A549 treated with AZD9567 at 1 μM for 4 hours (cell line): ENCODE results near the gene USP17L29. TPM values are rescaled to one million over a fixed set of nuclear protein-coding genes. Genes with fewer than 3 reads are reported as not detected.

Experiments
- total RNA-seq: library from RNA; stranded (reverse); fragments of 200-300 nt; extraction: Qiagen RNA extraction; gene quantifications from 5 replicates; pipeline ENCODE4 v1.2.3, GENCODE V29; 2022; ENCODE audit not compliant: insufficient read depth

USP17L29 gene, protein sequence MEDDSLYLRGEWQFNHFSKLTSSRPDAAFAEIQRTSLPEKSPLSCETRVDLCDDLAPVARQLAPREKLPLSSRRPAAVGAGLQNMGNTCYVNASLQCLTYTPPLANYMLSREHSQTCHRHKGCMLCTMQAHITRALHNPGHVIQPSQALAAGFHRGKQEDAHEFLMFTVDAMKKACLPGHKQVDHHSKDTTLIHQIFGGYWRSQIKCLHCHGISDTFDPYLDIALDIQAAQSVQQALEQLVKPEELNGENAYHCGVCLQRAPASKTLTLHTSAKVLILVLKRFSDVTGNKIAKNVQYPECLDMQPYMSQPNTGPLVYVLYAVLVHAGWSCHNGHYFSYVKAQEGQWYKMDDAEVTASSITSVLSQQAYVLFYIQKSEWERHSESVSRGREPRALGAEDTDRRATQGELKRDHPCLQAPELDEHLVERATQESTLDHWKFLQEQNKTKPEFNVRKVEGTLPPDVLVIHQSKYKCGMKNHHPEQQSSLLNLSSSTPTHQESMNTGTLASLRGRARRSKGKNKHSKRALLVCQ
- total RNA-seq: not detected in 5 replicates

DNA sequence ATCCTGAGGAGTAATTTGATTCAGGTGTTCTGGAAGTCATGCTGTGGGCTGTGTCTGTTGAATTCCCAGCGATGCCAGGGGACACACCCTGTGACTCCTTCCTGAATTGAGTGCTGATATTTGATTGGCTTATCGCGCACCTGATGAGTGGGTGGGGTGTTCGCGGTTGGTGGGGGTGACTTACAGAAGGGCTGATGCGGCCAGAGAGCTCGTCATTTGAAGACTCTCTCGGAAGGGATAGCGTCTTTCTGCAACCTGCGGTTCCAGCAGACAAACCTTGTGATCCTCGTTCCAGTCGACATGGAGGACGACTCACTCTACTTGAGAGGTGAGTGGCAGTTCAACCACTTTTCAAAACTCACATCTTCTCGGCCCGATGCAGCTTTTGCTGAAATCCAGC, at the start of gene USP17L29:
Gene USP17L29 (plus strand): TSS at position 301 of the 400 bp plus-strand sequence. CDS start 0 bp downstream, at position 301.

GRCh38 chr4:9324865-9325264, 28.6 kb upstream of the USP17L29 start, which contains the start of gene USP17L24:
TSS of gene USP17L24 (plus strand) at chr4:9325165. CDS start at chr4:9325165, 0 bp downstream.

GRCh38 chr4:9329611-9330010, 23.8 kb upstream of the USP17L29 start, which contains the start of gene USP17L25:
TSS of gene USP17L25 (plus strand) at chr4:9329911. CDS start at chr4:9329911, 0 bp downstream.

DNA sequence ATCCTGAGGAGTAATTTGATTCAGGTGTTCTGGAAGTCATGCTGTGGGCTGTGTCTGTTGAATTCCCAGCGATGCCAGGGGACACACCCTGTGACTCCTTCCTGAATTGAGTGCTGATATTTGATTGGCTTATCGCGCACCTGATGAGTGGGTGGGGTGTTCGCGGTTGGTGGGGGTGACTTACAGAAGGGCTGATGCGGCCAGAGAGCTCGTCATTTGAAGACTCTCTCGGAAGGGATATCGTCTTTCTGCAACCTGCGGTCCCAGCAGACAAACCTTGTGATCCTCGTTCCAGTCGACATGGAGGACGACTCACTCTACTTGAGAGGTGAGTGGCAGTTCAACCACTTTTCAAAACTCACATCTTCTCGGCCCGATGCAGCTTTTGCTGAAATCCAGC, 19.1 kb upstream of the USP17L29 start, which contains the start of gene USP17L26:
Gene USP17L26 (plus strand): TSS at position 301 of the 400 bp plus-strand sequence. CDS start 0 bp downstream, at position 301.

GRCh38 chr4:9339103-9339502, 14.3 kb upstream of the USP17L29 start, which contains the start of gene USP17L5:
TSS of gene USP17L5 (plus strand) at chr4:9339403. CDS start at chr4:9339403, 0 bp downstream.

GRCh38 chr4:9343848-9344247, 9.6 kb upstream of the USP17L29 start, which contains the start of gene USP17L27:
TSS of gene USP17L27 (plus strand) at chr4:9344148. CDS start at chr4:9344148, 0 bp downstream.

GRCh38 chr4:9348593-9348992, 4.8 kb upstream of the USP17L29 start, which contains the start of gene USP17L28:
TSS of gene USP17L28 (plus strand) at chr4:9348893. CDS start at chr4:9348893, 0 bp downstream.

DNA sequence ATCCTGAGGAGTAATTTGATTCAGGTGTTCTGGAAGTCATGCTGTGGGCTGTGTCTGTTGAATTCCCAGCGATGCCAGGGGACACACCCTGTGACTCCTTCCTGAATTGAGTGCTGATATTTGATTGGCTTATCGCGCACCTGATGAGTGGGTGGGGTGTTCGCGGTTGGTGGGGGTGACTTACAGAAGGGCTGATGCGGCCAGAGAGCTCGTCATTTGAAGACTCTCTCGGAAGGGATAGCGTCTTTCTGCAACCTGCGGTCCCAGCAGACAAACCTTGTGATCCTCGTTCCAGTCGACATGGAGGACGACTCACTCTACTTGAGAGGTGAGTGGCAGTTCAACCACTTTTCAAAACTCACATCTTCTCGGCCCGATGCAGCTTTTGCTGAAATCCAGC, 9.4 kb downstream of the USP17L29 start, which contains the start of gene USP17L30:
Gene USP17L30 (plus strand): TSS at position 301 of the 400 bp plus-strand sequence. CDS start 0 bp downstream, at position 301.

Other genes with a start within 250 kb of the USP17L29 start
- 0.02 TPM in 1 of 5 replicates, not detected in the others for gene FAM90A26, start 183.2 kb upstream of the USP17L29 start, total RNA-seq
- gene USP17L10, start 143.0 kb upstream of the USP17L29 start, total RNA-seq: not detected in 5 replicates
- gene USP17L11, start 138.2 kb upstream of the USP17L29 start, total RNA-seq: 0.06 TPM in 1 of 5 replicates, not detected in the others
- gene USP17L12, start 133.5 kb upstream of the USP17L29 start, total RNA-seq: not detected in 5 replicates
- not detected in 5 replicates for gene USP17L13, start 128.7 kb upstream of the USP17L29 start, total RNA-seq
- not detected in 5 replicates for gene USP17L15, start 119.3 kb upstream of the USP17L29 start, total RNA-seq
- not detected in 5 replicates for gene USP17L17, start 109.8 kb upstream of the USP17L29 start, total RNA-seq
- not detected in 5 replicates for gene USP17L18, start 105.0 kb upstream of the USP17L29 start, total RNA-seq
- not detected in 5 replicates for gene USP17L19, start 100.3 kb upstream of the USP17L29 start, total RNA-seq
- not detected in 5 replicates for gene USP17L20, start 95.5 kb upstream of the USP17L29 start, total RNA-seq
- gene USP17L21, start 90.8 kb upstream of the USP17L29 start, total RNA-seq: not detected in 5 replicates
- gene USP17L22, start 86.0 kb upstream of the USP17L29 start, total RNA-seq: not detected in 5 replicates
- gene USP17L24, start 28.5 kb upstream of the USP17L29 start, total RNA-seq: not detected in 5 replicates
- gene USP17L25, start 23.7 kb upstream of the USP17L29 start, total RNA-seq: not detected in 5 replicates
- not detected in 5 replicates for gene USP17L26, start 19.0 kb upstream of the USP17L29 start, total RNA-seq
- not detected in 5 replicates for gene USP17L5, start 14.2 kb upstream of the USP17L29 start, total RNA-seq
- gene USP17L27, start 9.5 kb upstream of the USP17L29 start, total RNA-seq: not detected in 5 replicates
- gene USP17L28, start 4.7 kb upstream of the USP17L29 start, total RNA-seq: not detected in 5 replicates
- not detected in 5 replicates for gene USP17L30, start 9.5 kb downstream of the USP17L29 start, total RNA-seq
- gene DEFB131A, start 90.8 kb downstream of the USP17L29 start, total RNA-seq: not detected in 5 replicates